GM12892 (cell line): Measurements from ENCODE around the gene DGCR8.

Experiments used
- POLR2A ChIP-seq: IDR thresholded peaks from 2 replicates; pipeline ENCODE4 v1.6.1; 2011; ENCODE audit warnings: low read depth, low read length, control low read depth
- POLR2AphosphoS5 ChIP-seq: IDR thresholded peaks from 2 replicates; pipeline ENCODE4 v1.6.1; 2011; ENCODE audit warnings: low read depth, low read length, control low read depth
- TAF1 ChIP-seq: IDR thresholded peaks from 2 replicates; pipeline ENCODE4 v1.6.1; 2011; ENCODE audit warnings: low read depth, mild to moderate bottlenecking, control low read depth, low read length, borderline replicate concordance

- peak; percentile 55 for TF ChIP-seq POLR2A
- no peak for TF ChIP-seq TAF1
- peak; percentile 23; the same call in 1 of the 2 replicates for TF ChIP-seq POLR2AphosphoS5
These were observed 31.9 kb downstream of the DGCR8 start for GRCh38 chr22:20111689-20112622.
